AG20443 (cell line): Measurements from ENCODE around the gene ZSWIM6.

ENCODE experiments used
- DNase-seq: peaks from one replicate; pipeline ENCODE4 v3.0.0; 2012; ENCODE audit warnings: low spot score, mixed read lengths

Gene ZSWIM6

GRCh38 chr5:61307191-61307590 lies 24.9 kb upstream of the ZSWIM6 start:
- DNase-seq, result no peak

- no peak for DNase-seq
These were observed 24.4 kb upstream of the ZSWIM6 start for GRCh38 chr5:61307611-61308010.

GRCh38 chr5:61308712-61309111 lies 23.3 kb upstream of the ZSWIM6 start:
- no peak for DNase-seq

GRCh38 chr5:61309115-61309514 lies 22.9 kb upstream of the ZSWIM6 start:
- no peak for DNase-seq

DNA sequence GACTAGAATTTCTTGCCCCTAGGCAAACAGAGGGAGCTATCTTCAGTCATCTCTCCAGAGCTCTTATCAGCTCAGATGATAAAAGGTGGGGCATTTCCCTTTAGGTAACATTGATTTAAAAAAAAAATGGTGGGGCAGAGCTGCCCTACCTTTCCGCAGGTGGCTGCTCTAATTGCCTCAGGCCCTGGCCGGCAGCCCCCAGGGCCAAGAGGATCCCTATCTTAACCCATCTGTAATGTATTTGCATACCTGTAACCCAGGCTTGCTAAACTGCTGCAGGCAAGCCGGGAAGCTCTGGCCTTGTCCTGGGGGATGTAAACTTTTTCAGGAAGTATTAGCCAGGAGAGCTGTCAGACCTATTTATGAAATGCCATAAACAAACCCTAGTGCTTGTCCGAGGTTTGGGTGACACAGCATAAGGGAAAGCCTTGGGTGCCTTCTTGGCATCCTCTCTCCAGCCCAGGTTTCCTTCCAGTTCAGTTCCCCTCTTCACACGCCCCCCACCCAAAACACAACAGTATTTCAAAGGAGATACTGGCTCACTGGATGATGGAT lies 20.9 kb upstream of the ZSWIM6 start:
- no peak for DNase-seq

DNA sequence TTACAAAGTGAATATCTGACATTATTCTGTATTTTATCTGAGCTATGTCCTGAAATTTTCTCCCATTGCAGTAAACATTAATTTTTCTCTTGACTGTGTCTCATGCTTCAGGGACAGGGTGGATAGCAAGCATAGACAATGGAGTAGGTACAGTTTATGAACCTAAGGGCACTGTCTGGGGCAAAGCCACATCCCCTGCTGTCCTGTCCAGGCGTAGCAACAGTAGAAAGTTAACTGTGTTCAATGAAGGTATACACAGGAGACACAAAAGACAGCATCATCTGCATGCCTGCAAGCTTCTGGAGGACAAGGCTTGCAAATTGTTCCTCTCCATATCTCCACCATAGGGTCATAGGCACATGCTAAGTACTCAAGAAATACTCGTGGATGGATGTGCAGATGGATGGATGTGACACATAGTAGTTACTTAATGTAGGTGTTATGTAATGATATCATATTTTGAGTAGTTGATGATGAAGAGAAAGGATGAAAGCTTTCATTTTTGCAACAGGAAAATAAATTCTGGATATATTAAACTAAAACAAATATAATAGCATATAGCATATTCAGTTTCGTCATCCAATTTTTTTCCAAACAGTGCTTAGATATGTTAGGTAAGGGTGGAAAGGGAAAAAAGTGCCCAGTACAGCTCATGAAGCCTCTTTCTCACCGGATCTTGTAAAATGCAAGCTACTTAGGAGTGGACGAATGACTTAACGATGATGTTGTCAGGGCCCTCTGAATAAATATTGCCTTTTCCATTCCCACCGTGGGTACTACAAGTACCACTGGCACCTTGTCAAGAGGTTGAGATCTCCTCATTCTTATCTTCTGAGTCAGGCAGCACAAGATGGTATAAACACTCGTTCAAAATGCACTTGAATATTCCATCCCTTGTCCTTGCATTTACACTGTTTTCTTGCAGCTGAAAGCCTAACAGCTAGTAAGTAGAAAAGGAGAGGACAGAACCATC lies 19.9 kb upstream of the ZSWIM6 start:
- no peak for DNase-seq

DNA sequence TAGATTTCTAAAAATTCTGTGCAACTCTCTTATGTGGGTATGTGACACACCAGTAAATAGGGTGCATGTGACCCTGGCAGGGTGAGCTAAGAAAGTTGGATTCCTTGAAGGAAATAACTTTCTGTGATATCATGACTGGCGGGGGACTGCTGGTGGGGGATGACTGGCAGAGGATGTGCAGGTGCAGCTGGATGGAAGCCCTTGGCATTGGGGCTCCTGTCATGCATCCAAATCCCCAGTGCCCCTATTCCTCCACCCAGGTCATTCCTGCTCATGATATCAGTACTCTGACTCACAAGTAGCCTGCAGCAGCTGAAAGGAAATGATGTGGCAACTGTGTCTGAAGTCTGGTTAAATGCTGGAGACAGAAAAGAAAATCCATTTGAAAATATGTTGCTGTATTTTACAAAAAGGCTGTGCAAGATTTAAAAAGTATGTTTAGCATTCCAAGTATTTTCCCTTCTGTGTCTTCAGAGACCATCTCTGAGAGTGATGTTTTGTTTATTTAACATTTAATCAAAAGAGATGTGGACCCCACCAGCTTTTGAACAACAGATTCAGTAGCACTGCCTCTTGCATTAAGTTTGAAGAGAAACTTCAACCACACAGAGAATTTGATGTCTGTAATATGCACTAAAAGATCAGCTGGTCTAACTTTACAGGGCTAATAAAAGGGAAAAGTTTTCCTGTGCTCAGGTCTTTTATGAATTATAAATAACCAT lies 17.9 kb upstream of the ZSWIM6 start:
- DNase-seq, result peak; percentile 79

GRCh38 chr5:61318376-61318775 lies 13.7 kb upstream of the ZSWIM6 start:
- no peak for DNase-seq

DNA sequence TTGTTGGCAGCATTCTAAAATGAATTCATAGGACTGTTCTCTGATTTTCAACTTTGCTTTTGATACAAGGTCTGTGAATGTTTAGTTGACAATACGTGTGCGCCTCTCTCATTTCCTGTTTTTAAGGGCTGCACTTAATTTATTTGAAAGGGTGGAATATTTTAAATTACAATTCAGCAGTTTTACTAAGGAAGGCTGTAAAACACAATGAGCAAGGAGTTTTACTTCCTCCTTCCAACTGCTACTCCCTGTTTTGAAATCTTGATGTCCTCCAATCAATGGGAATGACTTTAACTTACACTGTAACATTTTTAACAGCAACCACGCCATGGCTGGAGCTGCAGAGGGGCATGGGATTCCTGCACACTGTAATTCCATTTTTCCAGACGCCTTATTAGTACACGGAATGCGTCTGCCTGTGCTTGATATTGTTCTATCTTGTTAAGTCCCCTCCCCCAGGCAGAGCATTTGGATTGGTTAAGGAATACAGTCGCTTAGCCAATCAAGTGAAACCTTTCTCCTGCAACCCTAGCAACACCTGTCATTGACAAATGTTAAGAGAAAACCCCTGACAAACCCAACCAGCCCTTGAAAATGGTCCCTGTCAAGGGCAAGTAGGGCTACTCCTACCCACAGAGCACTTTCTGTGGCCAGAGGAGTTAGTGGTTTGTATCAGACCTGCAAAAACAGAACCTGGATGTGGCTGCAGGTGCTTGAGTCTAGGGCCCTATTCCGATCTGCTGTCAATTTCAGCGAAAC lies 12.5 kb upstream of the ZSWIM6 start:
- no peak for DNase-seq

DNA sequence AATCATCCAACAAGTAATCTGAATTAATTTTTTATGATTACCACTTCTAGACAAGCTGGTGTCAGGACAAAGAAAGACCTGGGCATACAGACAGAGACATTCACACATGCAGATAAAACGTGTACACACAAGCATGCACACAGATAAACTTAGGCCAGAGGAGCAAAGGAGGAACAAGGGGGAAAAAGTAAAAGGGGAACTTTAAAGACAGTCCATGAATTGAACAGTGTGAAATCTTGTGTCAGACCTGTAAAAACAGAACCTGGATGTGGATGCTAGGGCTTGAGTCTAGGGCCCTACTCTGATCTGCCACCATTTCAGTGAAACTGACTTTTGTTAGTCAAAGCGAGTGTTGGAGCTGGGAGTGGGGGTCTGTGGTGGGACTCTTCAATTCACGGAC lies 11.2 kb upstream of the ZSWIM6 start:
- DNase-seq, result no peak

DNA sequence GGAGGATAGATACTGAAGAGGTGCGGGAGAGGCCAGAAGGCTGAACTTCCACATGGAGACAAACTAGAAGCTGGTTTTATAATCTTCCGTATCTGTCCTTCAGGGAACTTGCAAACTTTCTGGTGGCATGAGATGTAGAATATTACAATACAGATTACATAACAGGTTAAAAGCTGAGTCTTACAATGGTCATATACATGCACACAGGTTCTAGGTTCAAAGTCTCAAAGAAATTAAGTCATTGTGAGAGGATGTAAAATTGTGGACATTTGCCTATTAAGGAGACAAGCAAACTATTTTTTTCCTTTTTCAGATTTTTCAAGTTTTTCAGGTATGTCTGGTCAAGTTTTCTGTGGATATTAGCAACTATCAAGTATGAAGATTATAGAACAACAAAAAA lies 10.4 kb upstream of the ZSWIM6 start:
- no peak for DNase-seq

DNA sequence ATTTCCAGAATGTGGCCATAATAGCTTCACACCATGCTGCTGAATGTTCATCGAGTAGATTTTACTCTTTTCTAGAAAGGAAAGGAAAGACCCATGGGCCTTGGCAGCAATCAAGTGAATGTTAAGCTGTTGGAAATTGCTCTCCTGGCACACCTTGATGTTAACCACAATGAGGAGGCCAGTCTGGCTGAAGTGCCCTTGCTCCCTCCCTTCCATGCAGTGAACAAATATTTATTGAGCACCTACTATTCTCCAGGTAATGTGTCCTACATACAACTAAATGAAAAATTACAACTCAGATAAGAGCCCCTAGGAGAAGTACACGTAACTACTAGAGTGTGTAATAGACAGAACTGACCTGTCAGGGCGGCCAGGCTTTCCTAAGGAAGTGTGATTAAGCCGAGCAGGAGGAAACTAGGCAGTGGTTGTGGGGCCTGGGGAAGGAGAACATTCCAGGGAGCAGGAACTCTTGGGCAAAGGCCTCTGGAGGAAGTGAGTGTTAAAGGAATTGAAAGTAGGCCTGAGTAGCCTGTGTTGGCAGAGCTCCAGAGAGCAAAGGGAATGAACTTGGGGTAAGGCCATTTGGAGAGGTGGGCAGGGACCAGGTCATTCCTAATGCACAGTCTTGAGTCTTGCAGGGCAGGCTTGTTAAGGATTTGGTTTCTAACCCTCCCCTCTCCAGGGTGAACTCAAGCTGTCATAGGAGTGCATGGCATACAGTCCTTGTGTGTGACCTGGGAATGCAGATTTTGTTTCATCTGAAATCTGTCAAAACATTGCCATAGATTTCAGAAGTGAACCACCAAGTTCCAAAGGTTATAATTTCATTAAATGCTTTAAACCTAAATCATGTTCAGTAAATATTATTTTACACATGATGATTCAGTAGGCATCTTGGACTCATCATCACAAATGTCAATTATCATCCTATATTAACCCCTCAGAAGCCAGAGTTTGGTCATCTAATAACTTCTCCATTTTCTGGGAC lies 9.0 kb upstream of the ZSWIM6 start:
- no peak for DNase-seq

DNA sequence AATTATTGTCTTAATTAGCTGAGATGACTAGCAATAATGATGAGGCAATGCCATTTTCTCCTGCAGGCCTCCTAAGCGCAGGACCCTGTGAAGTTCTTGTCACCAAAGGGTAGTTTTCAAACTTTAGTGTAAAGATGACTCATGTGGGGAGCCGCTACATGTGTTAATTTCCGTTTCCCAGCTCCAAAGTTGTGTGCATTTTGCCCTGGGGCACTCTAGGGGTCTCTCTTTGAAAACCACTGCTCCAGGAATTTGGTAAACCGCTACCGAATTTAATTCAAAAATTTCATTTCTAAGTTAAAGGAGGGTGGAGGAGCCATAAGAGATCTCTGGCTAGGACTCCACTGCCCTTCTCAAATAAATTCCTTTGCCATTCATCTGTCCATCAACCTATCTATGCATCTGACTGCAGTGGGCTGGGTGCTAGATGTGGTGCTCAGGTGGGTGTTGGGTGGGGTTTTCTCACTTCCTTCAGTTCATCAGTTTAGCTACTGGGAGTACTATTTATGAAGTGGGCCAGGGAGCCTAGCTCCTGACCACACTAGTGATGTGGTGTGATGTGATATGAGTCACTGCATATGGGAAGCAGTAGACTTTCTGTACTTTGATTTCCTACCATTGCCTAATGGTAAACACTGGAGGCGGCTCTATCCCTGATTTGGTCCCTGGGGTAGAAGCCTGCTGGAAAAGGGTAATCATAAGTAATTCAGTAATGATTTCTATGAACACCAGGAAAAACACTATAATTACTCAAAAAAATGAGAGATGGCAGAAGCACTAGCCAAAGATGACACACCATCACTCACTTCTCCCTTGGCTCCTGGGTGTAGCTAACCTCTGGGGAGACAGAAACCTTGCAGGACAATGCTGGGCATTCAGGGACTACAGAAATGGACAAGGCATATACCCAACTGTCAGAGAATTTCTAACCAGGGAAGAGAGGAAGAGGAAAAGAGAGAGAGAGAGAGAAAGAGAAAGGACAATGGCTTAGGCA lies 4.0 kb upstream of the ZSWIM6 start:
- peak; percentile 62 for DNase-seq

- DNase-seq, result no peak
These were observed 3.1 kb upstream of the ZSWIM6 start for GRCh38 chr5:61328791-61329549.

GRCh38 chr5:61329550-61330128 lies 2.4 kb upstream of the ZSWIM6 start:
- DNase-seq, result no peak

- DNase-seq, result peak; percentile 47
These were observed 1.7 kb upstream of the ZSWIM6 start for GRCh38 chr5:61330341-61330844.

DNA sequence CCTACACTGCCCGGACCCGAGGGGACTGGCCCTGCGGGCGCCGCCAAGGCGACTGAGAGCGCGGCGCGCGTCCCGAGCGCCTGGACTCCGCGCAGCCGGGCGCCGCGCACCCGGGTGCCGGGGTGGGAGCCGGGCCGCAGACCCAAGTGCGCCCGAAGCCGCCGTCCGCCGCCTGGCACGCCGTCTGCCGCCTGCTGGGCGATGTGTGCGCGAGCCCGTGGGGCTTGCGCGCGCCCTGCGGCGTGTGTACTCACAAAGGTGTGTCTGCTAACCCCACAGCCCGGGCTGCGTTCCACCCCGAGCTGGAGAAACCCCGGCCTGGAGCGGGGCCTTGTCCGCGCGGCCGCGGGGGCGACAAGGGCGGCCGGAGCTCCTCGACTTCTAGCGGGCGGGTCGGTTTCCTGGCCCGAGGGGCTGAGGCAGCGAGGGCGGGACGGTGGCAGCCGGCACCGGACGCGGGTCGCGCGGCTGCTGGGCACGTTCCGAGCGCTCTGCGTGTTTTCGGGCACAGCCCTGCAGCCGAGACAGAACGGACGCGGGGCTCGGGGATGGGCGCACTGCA lies 1.1 kb upstream of the ZSWIM6 start:
- DNase-seq, result peak; percentile 81

GRCh38 chr5:61332358-61332749 lies 296 bp downstream of the ZSWIM6 start:
- DNase-seq, result no peak
